HG02642 (cell line): ENCODE data around the gene EPB41L1.

Experiments
- ATAC-seq: cut with Tn5 transposase; IDR thresholded peaks from one replicate; pipeline ENCODE4 v1.9.1; 2021; ENCODE audit warnings: mild to moderate bottlenecking; ENCODE audit not compliant: unreplicated experiment, poor library complexity

EPB41L1 gene

DNA sequence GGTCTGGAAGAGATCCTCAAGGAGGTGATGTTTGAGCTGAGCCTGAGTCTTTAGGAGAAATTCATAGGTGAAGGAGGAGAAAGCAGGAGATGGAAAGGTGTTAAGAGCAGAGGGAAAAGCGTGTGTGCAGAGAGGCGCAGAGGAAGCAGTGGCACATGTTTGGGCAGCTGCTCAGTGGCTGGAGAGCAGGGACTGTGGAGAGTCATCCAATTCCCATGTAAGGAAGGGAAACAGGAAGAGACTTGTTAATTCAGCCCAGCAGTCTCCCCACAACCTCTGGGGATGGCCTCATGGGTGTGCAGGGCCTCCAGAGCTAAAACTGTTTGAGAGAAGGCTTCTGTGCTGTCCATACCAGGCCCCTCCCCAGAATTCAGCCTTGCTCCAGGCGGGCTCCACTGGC lies 98.0 kb downstream of the EPB41L1 start:
- ATAC-seq, result no peak

DNA sequence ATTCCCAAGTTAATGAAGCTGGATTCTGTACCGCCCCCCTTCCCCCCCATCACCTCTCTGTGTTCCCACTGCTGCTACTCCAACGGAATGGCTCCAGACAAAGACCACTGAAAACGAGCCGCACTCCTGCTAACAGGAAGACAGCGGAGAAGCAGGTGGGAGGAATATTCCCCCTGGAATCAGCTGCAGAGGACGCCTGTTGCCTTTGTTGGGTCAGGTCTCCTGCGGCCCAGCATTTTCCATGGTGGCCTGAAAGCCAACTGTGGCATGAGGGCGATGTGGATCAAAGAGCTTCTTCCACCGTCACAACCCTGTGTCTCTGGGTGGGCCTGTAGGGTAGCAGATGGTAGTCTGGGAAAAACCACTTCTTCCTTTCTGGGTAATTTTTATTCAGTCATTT lies 98.5 kb downstream of the EPB41L1 start:
- ATAC-seq, result no peak

DNA sequence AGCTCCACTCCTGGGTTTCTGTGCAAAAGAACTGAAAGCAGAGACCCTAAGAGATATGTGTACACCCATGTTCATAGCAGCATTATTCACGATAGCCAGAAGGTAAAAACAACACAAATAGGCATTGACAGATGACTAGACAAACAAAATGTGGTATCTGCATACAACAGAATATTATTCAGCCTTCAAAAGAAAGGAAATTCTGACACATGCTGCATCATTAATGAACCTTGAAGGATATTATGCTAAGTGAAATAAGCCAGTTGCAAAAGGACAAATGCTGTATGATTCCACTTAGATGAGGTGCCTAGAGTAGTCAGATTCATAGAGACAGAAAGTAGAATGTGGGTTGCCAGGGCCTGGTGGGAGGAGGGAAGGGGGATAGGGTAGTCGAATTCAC lies 99.5 kb downstream of the EPB41L1 start:
- ATAC-seq, result no peak

DNA sequence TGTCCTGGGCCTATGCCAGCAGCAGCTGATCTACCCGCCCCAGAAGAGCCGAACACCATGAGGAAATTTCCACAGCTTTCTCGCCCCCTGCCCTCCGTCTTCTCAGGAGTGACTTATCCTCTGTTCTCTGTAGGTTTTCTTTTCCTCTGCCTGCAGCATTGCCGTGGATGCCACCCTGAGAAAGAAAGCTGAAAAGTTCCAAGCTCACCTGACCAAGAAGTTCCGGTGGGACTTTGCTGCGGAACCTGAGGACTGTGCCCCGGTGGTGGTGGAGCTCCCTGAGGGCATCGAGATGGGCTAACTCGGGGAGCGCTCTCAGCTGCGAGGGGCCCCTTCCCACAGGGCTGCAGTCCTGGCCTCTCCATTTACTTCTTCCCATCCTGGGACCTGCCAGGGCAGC lies 100.9 kb downstream of the EPB41L1 start:
- no peak for ATAC-seq

DNA sequence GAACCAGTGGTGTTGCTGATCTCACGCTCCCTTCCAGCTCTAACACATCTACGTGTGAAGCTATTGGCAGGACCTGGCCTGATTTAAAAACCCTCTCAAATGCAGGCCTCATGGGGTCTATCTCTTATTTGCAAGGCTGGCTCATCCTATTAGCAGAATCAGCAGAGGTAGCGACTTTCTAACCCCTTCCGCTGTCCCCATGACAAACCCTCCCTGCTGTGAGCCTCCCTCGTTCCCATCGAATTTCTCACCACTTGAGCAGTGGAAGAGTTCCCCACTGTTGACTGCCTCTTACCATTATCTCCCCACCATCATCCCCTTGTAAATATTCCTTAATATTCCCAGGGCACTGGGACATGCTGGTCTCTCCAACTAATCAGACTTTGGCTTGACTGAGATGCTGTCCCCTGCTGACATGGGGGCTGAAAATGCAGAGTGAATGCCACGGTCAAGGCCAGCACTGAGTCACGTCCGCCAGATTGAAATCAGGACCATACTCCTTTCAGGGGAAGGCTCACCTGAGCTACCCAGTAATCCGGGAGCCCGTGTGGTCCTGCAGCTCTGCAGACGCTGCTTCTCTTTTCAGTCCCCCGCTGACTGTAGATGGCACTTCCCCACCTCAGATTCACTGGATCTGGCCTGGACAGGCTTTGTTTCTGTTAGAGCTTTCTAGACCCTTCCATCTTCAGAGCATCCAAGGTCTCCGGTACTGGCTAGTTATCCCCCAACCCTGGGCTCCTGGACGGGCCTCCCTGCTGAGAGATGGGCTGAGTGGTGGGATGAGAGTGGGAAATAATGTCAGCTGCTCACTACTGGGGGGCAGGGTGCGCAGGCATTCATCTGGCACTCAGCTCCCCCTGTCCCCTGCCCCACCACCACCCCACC lies 104.9 kb downstream of the EPB41L1 start:
- no peak for ATAC-seq

DNA sequence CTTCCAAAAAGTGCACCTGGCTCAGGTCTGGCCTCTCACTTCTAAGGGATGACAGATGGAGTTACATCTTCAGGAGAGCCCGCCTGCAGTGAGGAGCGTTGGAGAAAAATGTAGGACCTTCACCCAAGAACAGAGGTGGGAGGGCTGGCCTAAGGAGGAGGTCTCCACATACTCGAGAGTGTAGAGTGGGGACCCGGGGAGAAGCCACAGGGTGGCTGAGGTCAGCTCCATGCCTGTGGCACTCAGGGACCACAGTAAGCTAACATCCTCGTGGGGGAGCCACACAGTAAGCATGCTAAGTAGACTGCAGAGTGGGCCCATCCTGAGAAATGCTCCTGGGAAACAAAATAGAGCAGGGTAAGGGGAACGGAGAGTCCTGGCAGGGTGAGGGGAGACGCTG lies 105.8 kb downstream of the EPB41L1 start:
- ATAC-seq, result no peak

DNA sequence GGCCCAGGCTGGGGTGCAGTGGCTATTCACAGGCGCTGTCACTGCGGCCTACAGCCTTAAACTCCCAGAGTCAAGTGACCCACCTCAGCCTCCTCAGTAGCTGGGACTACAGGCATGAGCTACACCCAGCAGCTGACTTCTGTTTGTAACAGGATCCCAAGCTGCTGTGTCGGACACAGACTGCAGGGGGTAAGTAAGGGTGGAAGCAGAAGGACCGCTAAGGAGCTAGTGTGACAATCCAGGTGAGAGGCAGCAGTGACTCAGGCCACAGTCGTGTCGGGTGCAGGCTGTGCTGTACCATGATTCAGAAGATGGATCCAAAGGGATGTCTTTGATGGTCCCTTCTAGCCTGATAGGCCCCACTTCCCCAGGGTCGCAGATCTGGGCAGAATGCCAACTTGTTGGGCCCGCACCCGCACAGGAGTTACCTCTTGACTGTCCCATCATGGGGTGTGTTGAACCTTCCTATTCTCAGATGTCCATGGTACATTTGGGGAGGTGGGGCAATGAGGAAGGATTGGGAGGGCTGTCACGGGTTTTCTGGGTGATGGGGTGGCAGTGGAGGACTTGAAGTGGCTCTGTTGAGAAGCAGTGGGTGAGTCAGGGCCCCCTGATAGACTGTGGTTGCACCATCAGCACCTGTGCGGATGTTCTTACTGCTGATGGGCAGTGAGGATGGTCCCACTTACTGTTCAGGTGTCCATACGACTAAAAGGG lies 107.0 kb downstream of the EPB41L1 start:
- no peak for ATAC-seq

DNA sequence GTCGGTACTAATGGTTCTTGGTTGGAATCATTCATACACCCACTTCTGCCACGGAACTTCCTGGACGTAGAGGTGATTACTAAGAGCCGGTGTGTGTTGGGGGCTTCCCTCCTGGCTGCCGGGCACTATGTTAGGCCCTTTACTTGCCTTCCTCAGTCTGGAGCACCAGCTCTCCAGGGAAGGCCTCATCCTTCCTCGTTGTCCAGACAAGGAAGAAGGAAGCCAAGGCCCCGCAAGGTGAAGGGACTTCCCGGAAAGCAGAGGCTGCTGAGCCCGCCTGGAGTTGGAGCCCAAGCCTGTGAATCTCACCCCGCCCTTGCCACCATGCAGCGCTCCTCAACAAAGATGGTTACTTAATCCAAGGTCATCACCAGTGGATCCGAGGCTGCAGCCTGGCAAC lies 107.9 kb downstream of the EPB41L1 start:
- ATAC-seq, result no peak

DNA sequence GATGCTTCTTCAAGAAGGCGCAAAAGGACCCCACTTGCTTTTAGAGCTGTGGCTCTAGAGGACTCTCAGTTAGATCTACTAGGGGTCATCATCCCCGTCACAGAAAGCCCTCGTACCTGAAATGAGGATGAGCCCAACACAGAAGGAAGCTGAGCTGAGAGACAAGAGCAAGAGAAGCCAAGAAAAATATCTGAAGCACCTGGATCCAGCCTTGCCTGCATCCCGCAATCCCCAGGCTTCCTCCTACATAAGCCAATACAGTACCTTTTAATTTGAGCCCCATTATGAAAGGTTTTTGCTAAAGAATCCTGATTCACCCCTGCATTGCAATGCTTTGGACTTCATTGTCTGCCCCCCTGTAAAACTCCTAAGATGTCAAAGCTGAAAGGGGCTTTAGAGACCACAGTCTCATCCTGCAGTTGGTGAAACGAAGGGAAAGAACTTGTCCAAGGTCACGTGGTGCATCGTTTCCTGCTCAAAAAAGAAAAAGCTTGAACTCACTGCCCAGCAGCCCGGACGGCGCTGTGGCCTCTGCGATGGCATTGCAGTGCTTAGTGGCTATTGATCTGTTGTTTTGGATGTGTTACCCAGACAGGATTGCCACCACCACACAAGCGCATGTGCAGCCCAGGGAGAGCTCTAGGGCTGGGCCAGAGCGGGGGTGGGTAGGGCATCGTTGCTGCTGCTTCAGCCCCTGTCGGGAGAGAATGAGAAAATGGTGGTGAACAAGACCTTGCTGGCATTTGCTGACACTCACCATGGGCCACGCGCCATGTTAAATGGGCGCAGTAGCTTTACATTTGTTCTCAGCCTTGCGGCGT lies 110.1 kb downstream of the EPB41L1 start:
- ATAC-seq, result no peak

DNA sequence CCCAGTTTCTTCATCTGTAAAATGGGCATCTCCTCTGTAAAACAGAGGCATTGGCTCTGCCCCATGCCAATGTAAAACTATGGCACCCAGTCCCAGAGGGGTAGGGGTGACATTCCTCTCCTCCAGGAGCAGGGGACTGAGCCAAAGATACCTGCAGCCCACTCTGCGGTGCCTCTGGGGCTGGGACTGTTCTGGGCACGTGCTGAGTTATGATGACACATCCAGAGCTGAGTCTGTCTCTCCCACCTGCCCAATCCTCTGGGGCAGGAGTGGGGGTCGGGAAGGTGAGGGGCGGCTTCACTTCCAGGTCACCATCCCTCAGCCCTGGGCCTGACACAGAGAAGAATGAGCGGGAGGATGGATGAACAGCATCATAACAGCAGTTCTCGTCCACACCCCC lies 111.6 kb downstream of the EPB41L1 start:
- ATAC-seq, result no peak

DNA sequence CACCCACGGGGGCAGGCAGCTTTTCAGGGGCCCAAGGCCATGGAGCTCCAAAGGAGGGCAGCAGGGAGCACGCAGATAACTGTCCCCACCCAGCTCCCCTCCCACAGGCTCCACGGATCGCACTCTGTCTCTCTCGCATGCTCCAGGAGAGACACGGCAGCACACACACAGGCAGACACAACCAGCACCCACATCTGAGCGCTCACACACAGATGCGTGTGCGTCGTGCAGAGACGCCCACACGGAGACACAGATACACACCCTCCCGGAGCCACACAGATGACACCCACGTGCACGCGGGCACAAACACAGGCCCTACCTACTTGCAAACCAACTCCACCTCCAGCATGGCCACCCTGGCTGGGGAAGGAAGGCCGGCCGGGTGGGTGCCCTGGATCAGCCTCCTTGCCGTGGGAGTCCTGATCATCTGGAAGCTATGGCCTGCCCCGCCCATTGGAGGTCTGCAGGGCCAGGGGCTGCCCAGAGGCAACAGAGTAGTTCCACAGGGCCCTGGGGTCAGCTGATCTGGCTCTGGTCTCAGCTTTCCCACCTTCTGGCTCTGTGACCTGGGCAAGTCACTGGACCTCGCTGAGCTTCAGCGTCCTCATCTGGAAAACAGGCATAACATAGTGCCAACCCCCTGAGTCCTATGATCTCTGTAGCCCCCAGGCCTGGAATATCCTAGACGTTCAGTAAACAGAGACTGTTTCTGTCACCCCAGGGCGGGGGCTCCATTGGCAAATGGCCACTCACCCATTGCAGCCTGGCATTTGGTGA lies 113.3 kb downstream of the EPB41L1 start:
- no peak for ATAC-seq

DNA sequence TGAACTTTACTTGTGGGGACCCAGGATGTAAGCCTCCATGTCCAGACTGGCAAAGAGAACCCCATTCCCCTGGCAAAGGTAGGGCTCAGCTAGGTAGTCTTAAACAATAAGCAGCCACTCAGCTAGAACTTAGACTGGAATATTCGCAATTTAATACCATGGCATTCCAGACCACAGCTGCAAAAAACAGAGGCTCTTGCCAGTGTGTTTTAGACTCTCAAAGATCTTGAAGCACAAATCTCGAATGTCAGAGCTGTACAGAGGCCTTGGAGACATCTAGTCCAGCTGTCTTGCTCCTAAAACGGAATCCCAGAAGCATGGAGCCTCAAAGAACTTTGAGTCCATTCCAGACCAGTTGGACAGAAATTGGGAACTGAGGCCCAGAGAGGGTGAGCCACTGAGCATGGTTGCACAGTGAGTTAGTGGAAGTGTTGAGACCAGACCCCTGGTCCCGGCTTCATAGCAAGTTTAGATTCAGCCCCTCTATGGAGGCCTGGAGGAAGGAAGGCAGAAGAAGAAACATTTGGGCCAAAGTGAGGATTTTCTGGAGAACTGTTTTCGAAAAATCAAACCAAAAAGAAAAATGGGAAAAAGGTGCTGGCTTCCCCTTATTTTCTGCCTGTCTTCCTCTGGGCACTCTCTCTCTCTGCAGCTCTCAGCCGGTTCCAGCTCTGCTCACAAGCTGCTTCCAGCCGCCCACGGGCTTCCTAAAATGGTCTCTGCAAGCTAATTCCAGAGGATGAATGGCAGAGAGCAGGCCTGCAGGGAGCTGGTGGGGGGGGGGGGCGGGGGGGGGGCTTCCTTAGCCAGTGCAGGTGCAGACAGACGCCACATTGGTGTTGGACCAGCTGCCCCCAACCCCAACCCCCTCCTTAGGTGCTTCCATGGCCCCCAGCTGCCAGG lies 114.2 kb downstream of the EPB41L1 start:
- ATAC-seq, result no peak

DNA sequence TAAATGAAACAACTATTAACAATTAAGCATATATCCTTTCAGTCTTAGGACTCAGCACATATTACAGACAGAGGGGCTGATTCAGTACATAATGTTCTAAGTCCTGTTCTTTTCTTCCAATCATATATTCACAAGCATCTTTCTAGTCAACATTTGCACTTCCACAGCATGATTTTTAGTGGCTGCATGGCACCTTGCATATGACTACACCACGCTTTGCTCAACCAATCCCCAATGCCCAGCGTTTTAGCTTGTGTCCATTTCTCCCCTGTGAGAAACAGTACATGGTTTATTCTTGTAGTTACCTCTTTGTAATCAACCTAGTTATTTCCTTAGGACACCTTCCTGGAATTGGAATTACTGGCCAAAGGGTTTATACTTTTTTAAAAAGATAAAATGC lies 115.0 kb downstream of the EPB41L1 start:
- no peak for ATAC-seq

DNA sequence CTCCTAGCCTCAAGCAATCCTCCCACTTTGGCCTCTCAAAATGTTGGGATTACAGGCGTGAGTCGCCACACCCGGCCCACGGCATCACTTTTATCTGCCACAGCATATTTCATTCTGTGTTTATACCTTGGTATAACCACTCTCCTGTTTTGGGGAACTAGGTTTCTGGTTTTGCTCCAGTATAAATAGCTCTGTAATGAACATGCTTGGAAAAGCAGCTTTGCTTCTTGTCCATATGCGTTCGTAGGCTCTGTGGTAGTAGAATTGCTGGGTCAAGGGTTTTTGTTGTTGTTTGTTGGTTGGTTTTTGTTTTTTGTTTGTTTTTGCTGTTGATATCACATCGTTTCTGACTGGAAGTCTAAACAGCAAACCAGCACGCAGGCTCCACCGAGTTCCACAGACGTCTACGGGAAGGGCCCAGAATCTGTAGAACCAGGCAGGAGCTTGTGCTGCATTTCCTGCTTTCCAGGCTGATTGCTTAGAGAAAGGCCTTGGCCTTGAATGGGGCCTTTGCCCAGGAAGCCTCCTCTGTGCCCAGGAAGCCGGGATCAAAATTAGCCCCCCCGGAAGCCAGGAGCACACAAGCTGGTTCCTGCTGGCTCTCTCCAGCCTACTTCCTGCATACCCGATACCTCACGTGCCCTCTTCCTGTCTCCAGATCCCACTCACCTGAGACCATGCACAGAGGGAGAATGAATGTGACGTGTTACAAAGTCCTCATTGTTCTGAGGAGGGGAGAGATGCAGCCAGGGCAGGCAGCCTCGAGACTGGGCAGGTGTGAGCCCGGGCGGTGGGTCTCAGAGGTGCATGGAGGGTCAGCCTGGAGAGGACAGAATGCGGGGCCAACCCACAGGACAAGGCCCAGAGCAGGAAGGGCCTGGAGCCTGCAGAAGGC lies 116.5 kb downstream of the EPB41L1 start:
- ATAC-seq, result no peak

DNA sequence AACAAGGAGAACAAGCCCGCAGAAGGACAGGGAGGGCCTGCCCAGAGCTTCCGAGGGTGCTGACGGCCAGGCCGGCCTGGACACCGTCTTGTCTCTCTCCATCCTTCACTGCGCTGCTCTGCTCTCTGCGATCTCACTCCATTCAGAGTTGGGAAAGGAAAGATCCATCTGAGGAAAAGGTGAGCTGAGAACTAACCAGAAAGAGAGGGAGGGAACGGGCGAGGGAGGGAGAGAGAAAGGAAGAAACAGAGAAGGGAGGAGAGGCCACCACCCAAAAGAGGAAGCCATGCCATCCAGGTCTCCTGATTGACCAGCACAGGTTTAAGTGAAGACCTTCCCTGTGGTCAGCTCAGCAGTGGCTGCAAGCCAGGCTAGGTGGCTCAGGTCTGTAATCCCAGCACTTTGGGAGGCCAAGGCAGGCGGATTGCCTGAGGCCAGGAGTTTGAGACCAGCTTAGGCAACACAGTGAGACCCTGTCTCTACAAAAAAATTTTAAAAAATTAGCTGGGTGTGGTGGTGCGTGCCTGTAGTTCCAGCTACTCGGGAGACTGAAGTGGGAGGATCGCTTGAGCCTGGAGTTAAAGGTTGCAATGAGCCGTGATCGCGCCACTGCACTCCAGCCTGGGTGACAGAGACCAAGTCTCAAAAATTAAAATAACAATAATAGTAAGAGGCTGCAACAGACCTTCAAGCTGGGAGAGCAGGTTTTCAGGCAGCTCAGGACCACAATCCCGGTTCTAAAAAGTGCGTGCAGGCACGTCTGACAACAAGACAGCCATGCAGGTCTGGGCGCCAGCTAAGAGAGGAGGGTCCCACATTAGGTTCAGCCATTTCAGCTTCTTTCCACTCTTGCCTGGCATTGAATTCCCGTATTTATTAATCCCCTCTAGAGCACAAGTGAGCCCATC lies 117.4 kb downstream of the EPB41L1 start:
- ATAC-seq, result no peak

DNA sequence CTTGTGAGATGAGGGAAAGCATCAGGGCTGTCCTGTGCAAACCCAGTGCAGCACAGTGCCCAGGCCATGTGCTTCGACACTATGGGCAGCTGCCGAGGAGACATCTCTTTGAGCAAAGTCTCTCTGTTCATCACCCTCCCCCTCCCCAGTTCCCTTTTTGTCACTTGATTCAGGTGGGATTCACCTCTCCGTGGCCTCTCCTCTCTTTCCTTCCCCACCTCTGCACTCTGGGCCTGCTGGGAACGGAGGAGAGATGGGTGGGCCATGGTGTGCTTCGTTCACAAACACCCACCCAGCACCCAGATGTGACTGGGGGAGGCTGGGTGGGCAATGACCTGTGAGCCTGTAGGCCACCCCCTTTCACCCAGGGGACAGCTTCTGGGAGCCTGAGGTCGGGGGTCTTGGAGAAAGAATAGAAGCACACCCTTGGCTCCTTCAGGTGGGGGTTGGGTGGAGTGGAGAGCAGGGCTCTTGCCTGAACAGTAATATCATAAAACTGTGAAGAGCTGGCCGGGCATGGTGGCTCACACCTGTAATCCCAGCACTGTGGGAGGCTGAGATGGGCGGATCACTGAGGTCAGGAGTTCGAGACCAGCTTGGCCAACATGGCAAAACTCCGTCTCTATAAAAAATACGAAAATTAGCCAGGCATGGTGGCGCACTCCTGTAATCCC lies 118.1 kb downstream of the EPB41L1 start:
- no peak for ATAC-seq
